Mesenchymal stem cell (in vitro differentiated cells and primary cell): Measurements from ENCODE around the gene KDM1B.

Experiments used
- DNase-seq: peaks from one replicate; pipeline ENCODE4 v3.0.0-alpha.2; 2013
- H2AFZ ChIP-seq: one replicate; pipeline ENCODE4 v1.6.1; 2013; ENCODE audit warnings: low read depth, mild to moderate bottlenecking, control low read depth, inconsistent platforms, low read length, moderate library complexity
- H2AK5ac ChIP-seq: 2 replicates; pipeline ENCODE4 v1.6.1; 2013; ENCODE audit warnings: low read length, moderate library complexity, mild to moderate bottlenecking, inconsistent platforms; ENCODE audit not compliant: severe bottlenecking
- H2BK120ac ChIP-seq: one replicate; pipeline ENCODE4 v1.6.1; 2013; ENCODE audit warnings: low read depth, mild to moderate bottlenecking, inconsistent platforms, low read length, moderate library complexity
- H2BK12ac ChIP-seq, 2 experiments: one replicate each; pipeline ENCODE4 v1.6.1; 2013; ENCODE audit warnings: inconsistent platforms in 2 of 2, low read length in 2 of 2, mild to moderate bottlenecking in 2 of 2, moderate library complexity in 2 of 2, control low read depth in 1 of 2
- H2BK15ac ChIP-seq: one replicate; pipeline ENCODE4 v1.6.1; 2013; ENCODE audit warnings: mild to moderate bottlenecking, low read depth, inconsistent platforms; ENCODE audit not compliant: poor library complexity, severe bottlenecking
- H2BK5ac ChIP-seq: 2 replicates; pipeline ENCODE4 v1.6.1; 2013; ENCODE audit warnings: low read depth, mild to moderate bottlenecking, low read length, control low read depth, inconsistent platforms; ENCODE audit not compliant: poor library complexity, severe bottlenecking
- H3K14ac ChIP-seq, 2 experiments: one replicate each; pipeline ENCODE4 v1.6.1; 2013; ENCODE audit warnings: inconsistent platforms in 2 of 2, low read length in 2 of 2, control low read depth in 1 of 2, mild to moderate bottlenecking in 1 of 2, moderate library complexity in 1 of 2
- H3K18ac ChIP-seq, 2 experiments: one replicate each; pipeline ENCODE4 v1.6.1; 2013; ENCODE audit warnings: inconsistent platforms in 2 of 2, low read length in 2 of 2, control low read depth in 1 of 2, low read depth in 1 of 2, mild to moderate bottlenecking in 1 of 2
- H3K23ac ChIP-seq, 2 experiments: one replicate each; pipeline ENCODE4 v1.6.1; 2013; ENCODE audit warnings: inconsistent platforms in 2 of 2, low read length in 2 of 2, mild to moderate bottlenecking in 2 of 2, moderate library complexity in 2 of 2, control low read depth in 1 of 2
- H3K27ac ChIP-seq: 2 replicates; pipeline ENCODE4 v1.5.1; 2013; ENCODE audit warnings: mild to moderate bottlenecking, moderate library complexity, low read length, control low read depth, inconsistent platforms; ENCODE audit not compliant: poor library complexity, severe bottlenecking
- H3K27me3 ChIP-seq, 2 experiments: 2 replicates each; pipeline versions ENCODE4 v1.6.1 to v1.7.0; 2013; ENCODE audit warnings: low read length in 2 of 2, mild to moderate bottlenecking in 2 of 2, moderate library complexity in 2 of 2, control low read depth in 1 of 2, inconsistent platforms in 1 of 2; ENCODE audit not compliant: control insufficient read depth in 1 of 2, insufficient read depth in 1 of 2
- H3K36me3 ChIP-seq, 2 experiments: 2 replicates each; pipeline versions ENCODE4 v1.6.1 to v1.7.0; 2013; ENCODE audit warnings: low read length in 2 of 2, control low read depth in 1 of 2, inconsistent platforms in 1 of 2, low read depth in 1 of 2, mild to moderate bottlenecking in 1 of 2; ENCODE audit not compliant: insufficient read depth in 2 of 2, control insufficient read depth in 1 of 2
- H3K4ac ChIP-seq, 2 experiments: one replicate each; pipeline ENCODE4 v1.6.1; 2013; ENCODE audit warnings: inconsistent platforms in 2 of 2, low read length in 2 of 2, mild to moderate bottlenecking in 2 of 2, moderate library complexity in 2 of 2, control low read depth in 1 of 2, low read depth in 1 of 2
- H3K4me1 ChIP-seq: 2 replicates; pipeline ENCODE4 v1.6.1; 2013; ENCODE audit warnings: low read depth, low read length, control low read depth; ENCODE audit not compliant: control insufficient read depth, insufficient read depth
- H3K4me2 ChIP-seq: 2 replicates; pipeline ENCODE4 v1.6.1; 2013; ENCODE audit warnings: low read length, mild to moderate bottlenecking, inconsistent platforms; ENCODE audit not compliant: poor library complexity, severe bottlenecking
- H3K4me3 ChIP-seq, 2 experiments: 2 replicates each; pipeline versions ENCODE4 v1.5.1 to v1.7.0; 2013; ENCODE audit warnings: low read length in 2 of 2, mild to moderate bottlenecking in 2 of 2, control low read depth in 1 of 2, low read depth in 1 of 2; ENCODE audit not compliant: insufficient read depth in 1 of 2
- H3K79me1 ChIP-seq: replicated peaks from 2 replicates; pipeline ENCODE4 v1.6.1; 2013; ENCODE audit warnings: mild to moderate bottlenecking, control low read depth, low read length, inconsistent platforms; ENCODE audit not compliant: poor library complexity, severe bottlenecking
- H3K9ac ChIP-seq: 2 replicates; pipeline ENCODE4 v1.7.0; 2013; ENCODE audit warnings: mild to moderate bottlenecking, low read length, moderate library complexity
- H3K9me3 ChIP-seq: 2 replicates; pipeline ENCODE4 v1.7.0; 2013; ENCODE audit warnings: mild to moderate bottlenecking, low read length; ENCODE audit not compliant: control insufficient read depth
- H4K8ac ChIP-seq: one replicate; pipeline ENCODE4 v1.6.1; 2013; ENCODE audit warnings: inconsistent platforms, mild to moderate bottlenecking, low read length, moderate library complexity
- H4K91ac ChIP-seq: one replicate; pipeline ENCODE4 v1.6.1; 2013; ENCODE audit warnings: mild to moderate bottlenecking, low read length, inconsistent platforms
- WGBS: methylation state at CpG from one replicate; pipeline ENCODE4 v1.1.7; 2013; ENCODE audit warnings: mixed read lengths; 5-methylcytosine and 5-hydroxymethylcytosine counted together

KDM1B gene

GRCh38 chr6:18179770-18180356, 24.6 kb downstream of the KDM1B start:
- Histone ChIP-seq H3K9me3 (no peaks in the 10 kb centered on the region), H3K4me2 (no peak overlapping the region), H3K14ac (no peak overlapping the region), H2AK5ac (no peak overlapping the region), H3K4ac (no peak overlapping the region), H3K36me3 (peaks cover 0 to 11% of the 10 kb centered on the region in 2 experiments), H3K23ac (no peak overlapping the region), H2BK5ac (no peak overlapping the region), H4K91ac (no peak overlapping the region), H3K18ac (no peak overlapping the region), H3K79me1 (peaks cover 1% of the 10 kb centered on the region), H3K4me1 (peaks cover 3% of the 10 kb centered on the region), H3K27ac (no peak overlapping the region), H2BK15ac (no peak overlapping the region), H2BK120ac (no peak overlapping the region), H2AFZ (no peak overlapping the region), H4K8ac (no peak overlapping the region), H3K27me3 (no peaks in the 10 kb centered on the region), H3K9ac (no peak overlapping the region), H3K4me3 (no peak overlapping the region), H2BK12ac (no peak overlapping the region)
- no peak for DNase-seq
- WGBS: 94% methylated on average over 5 of the region's 5 CpGs

- no peak overlapping the region for H3K27ac ChIP-seq
- 99% methylated on average over 4 of the region's 4 CpGs for WGBS
- no peaks in the 10 kb centered on the region for H3K9me3 ChIP-seq
- H2AK5ac ChIP-seq: no peak overlapping the region
- no peak overlapping the region for H2BK120ac ChIP-seq
- H3K27me3 ChIP-seq: no peaks in the 10 kb centered on the region
- H3K4ac ChIP-seq: no peak overlapping the region
- peaks cover 6% of the 10 kb centered on the region for H3K4me1 ChIP-seq
- peaks cover 1% of the 10 kb centered on the region for H3K79me1 ChIP-seq
- H3K23ac ChIP-seq: no peak overlapping the region
- H3K4me3 ChIP-seq: no peak overlapping the region
- no peak for DNase-seq
- H3K9ac ChIP-seq: no peak overlapping the region
- H3K36me3 ChIP-seq: peaks cover 0 to 9% of the 10 kb centered on the region in 2 experiments
- H3K18ac ChIP-seq: no peak overlapping the region
- no peak overlapping the region for H2BK5ac ChIP-seq
- H2BK15ac ChIP-seq: no peak overlapping the region
- H3K14ac ChIP-seq: no peak overlapping the region
- no peak overlapping the region for H3K4me2 ChIP-seq
- no peak overlapping the region for H2AFZ ChIP-seq
- H4K91ac ChIP-seq: no peak overlapping the region
- H4K8ac ChIP-seq: no peak overlapping the region
- H2BK12ac ChIP-seq: no peak overlapping the region
These were observed 27.3 kb downstream of the KDM1B start for GRCh38 chr6:18182568-18182967.

- Histone ChIP-seq H2BK5ac (no peak overlapping the region), H3K4me1 (peaks cover 6% of the 10 kb centered on the region), H4K8ac (no peak overlapping the region), H3K9ac (no peak overlapping the region), H3K4me2 (no peak overlapping the region), H3K23ac (no peak overlapping the region), H3K36me3 (peaks cover 4 to 12% of the 10 kb centered on the region in 2 experiments), H2BK120ac (no peak overlapping the region), H3K27ac (no peak overlapping the region), H2AFZ (no peak overlapping the region), H2AK5ac (no peak overlapping the region), H3K4me3 (no peak overlapping the region), H3K4ac (no peak overlapping the region), H3K79me1 (peaks cover 1% of the 10 kb centered on the region), H3K18ac (no peak overlapping the region), H3K9me3 (no peaks in the 10 kb centered on the region), H2BK12ac (no peak overlapping the region), H3K14ac (no peak overlapping the region), H2BK15ac (no peak overlapping the region), H3K27me3 (no peaks in the 10 kb centered on the region), H4K91ac (no peak overlapping the region)
- WGBS: over 99% methylated on average over 4 of the region's 4 CpGs
- no peak for DNase-seq
These were observed 28.5 kb downstream of the KDM1B start for GRCh38 chr6:18183766-18184165.

GRCh38 chr6:18185624-18186023, 30.4 kb downstream of the KDM1B start:
- H3K9ac ChIP-seq: no peak overlapping the region
- no peak overlapping the region for H3K18ac ChIP-seq
- H3K4me1 ChIP-seq: peaks cover 6% of the 10 kb centered on the region
- no peaks in the 10 kb centered on the region for H3K79me1 ChIP-seq
- H3K4me2 ChIP-seq: no peak overlapping the region
- H3K23ac ChIP-seq: no peak overlapping the region
- no peak overlapping the region for H4K91ac ChIP-seq
- no peak overlapping the region for H3K27ac ChIP-seq
- no peak overlapping the region for H4K8ac ChIP-seq
- H3K4ac ChIP-seq: no peak overlapping the region
- no peak overlapping the region for H2BK5ac ChIP-seq
- H3K4me3 ChIP-seq: no peak overlapping the region
- no peak overlapping the region for H2AFZ ChIP-seq
- no peak overlapping the region for H2AK5ac ChIP-seq
- H3K14ac ChIP-seq: no peak overlapping the region
- DNase-seq: no peak
- no peak overlapping the region for H2BK12ac ChIP-seq
- H3K27me3 ChIP-seq: no peaks in the 10 kb centered on the region
- WGBS: 45% methylated on average over 1 of the region's 1 CpG
- peaks cover 4 to 12% of the 10 kb centered on the region in 2 experiments for H3K36me3 ChIP-seq
- H2BK120ac ChIP-seq: no peak overlapping the region
- H3K9me3 ChIP-seq: no peaks in the 10 kb centered on the region
- no peak overlapping the region for H2BK15ac ChIP-seq
